H1 (cell line): Measurements from ENCODE around the gene RANBP3L.

Experiments
- CHD2 ChIP-seq: IDR thresholded peaks from 2 replicates; pipeline ENCODE4 v1.6.1; 2012; ENCODE audit warnings: low read length, improper control_type of control experiment
- CTBP2 ChIP-seq: IDR thresholded peaks from 2 replicates; pipeline ENCODE4 v1.7.0; 2011; ENCODE audit warnings: borderline replicate concordance, mild to moderate bottlenecking, moderate library complexity, mixed read lengths, low read length; ENCODE audit not compliant: insufficient read depth, insufficient read length
- EP300 ChIP-seq, 2 experiments: IDR thresholded peaks; 1 replicate in 1 of 2; 2 replicates in 1 of 2; pipeline ENCODE4 v1.6.1; 2011 to 2012; ENCODE audit warnings: low read depth in 2 of 2, low read length in 2 of 2, mild to moderate bottlenecking in 2 of 2, borderline replicate concordance in 1 of 2, inconsistent platforms in 1 of 2, moderate library complexity in 1 of 2
- MAX ChIP-seq: IDR thresholded peaks from 2 replicates; pipeline ENCODE4 v1.6.1; 2012; ENCODE audit warnings: inconsistent platforms
- POLR2A ChIP-seq, 2 experiments: IDR thresholded peaks; 1 replicate in 1 of 2; 2 replicates in 1 of 2; pipeline ENCODE4 v1.6.1; 2011; ENCODE audit warnings: low read depth in 2 of 2, low read length in 2 of 2, mild to moderate bottlenecking in 2 of 2; ENCODE audit errors: control extremely low read depth in 1 of 2
- POLR2AphosphoS5 ChIP-seq: IDR thresholded peaks from 2 replicates; pipeline ENCODE4 v1.6.1; 2011; ENCODE audit warnings: low read depth, low read length
- RFX5 ChIP-seq: IDR thresholded peaks from 2 replicates; pipeline ENCODE4 v1.6.1; 2011; ENCODE audit warnings: low read depth, low read length, improper control_type of control experiment, borderline replicate concordance
- RXRA ChIP-seq: IDR thresholded peaks from 2 replicates; pipeline ENCODE4 v1.6.1; 2011; ENCODE audit warnings: low read depth, mild to moderate bottlenecking, low read length, moderate library complexity; ENCODE audit not compliant: insufficient read depth
- SP1 ChIP-seq: IDR thresholded peaks from 2 replicates; pipeline ENCODE4 v1.6.1; 2011; ENCODE audit warnings: low read depth, low read length
- SUZ12 ChIP-seq: fragments of 200-600 bp; sonication (generic); IDR thresholded peaks from 2 replicates; pipeline ENCODE4 v1.6.1; 2012; ENCODE audit warnings: mild to moderate bottlenecking, inconsistent platforms, low read length, moderate library complexity, mixed read lengths
- YY1 ChIP-seq: IDR thresholded peaks from 2 replicates; pipeline ENCODE4 v1.6.1; 2011; ENCODE audit warnings: low read depth, mild to moderate bottlenecking, low read length
- TF ChIP-seq, protein P1 (sequence below): IDR thresholded peaks from 2 replicates; pipeline ENCODE4 v1.6.1; 2011; ENCODE audit warnings: low read depth, mild to moderate bottlenecking, low read length; ENCODE audit not compliant: insufficient read depth
- TF ChIP-seq, protein P2 (sequence below), 3 experiments: IDR thresholded peaks; 1 replicate in 2 of 3; 2 replicates in 1 of 3; pipeline versions ENCODE4 v1.5.1 to v1.6.1; 2011; ENCODE audit warnings: low read length in 3 of 3, mild to moderate bottlenecking in 3 of 3, inconsistent platforms in 2 of 3, low read depth in 1 of 3, moderate library complexity in 1 of 3; ENCODE audit not compliant: insufficient read depth in 1 of 3; ENCODE audit errors: control extremely low read depth in 1 of 3
- TF ChIP-seq, protein P3 (sequence below): IDR thresholded peaks from 2 replicates; pipeline ENCODE4 v1.6.1; 2011; ENCODE audit warnings: low read length, improper control_type of control experiment

- TF ChIP-seq, protein P1, sequence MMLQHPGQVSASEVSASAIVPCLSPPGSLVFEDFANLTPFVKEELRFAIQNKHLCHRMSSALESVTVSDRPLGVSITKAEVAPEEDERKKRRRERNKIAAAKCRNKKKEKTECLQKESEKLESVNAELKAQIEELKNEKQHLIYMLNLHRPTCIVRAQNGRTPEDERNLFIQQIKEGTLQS: no peak
- TF ChIP-seq EP300 (IDR thresholded peaks at IDR 0.05; ENCODE audit: borderline replicate concordance in 1 of 2, low read depth in 2 of 2, low read length in 2 of 2) (no peak), POLR2A (IDR thresholded peaks at IDR 0.05; ENCODE audit: control extremely low read depth in 1 of 2, low read depth in 2 of 2, low read length in 2 of 2) (no peak), POLR2AphosphoS5 (no peak), YY1 (no peak), MAX (no peak), RXRA (no peak), CTBP2 (no peak), SUZ12 (no peak), RFX5 (no peak), CHD2 (no peak), SP1 (no peak)
- TF ChIP-seq, protein P2, sequence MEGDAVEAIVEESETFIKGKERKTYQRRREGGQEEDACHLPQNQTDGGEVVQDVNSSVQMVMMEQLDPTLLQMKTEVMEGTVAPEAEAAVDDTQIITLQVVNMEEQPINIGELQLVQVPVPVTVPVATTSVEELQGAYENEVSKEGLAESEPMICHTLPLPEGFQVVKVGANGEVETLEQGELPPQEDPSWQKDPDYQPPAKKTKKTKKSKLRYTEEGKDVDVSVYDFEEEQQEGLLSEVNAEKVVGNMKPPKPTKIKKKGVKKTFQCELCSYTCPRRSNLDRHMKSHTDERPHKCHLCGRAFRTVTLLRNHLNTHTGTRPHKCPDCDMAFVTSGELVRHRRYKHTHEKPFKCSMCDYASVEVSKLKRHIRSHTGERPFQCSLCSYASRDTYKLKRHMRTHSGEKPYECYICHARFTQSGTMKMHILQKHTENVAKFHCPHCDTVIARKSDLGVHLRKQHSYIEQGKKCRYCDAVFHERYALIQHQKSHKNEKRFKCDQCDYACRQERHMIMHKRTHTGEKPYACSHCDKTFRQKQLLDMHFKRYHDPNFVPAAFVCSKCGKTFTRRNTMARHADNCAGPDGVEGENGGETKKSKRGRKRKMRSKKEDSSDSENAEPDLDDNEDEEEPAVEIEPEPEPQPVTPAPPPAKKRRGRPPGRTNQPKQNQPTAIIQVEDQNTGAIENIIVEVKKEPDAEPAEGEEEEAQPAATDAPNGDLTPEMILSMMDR (IDR thresholded peaks at IDR 0.05; ENCODE audit: control extremely low read depth in 1 of 3, insufficient read depth in 1 of 3, low read depth in 1 of 3, low read length in 3 of 3): no peak
- TF ChIP-seq, protein P3, sequence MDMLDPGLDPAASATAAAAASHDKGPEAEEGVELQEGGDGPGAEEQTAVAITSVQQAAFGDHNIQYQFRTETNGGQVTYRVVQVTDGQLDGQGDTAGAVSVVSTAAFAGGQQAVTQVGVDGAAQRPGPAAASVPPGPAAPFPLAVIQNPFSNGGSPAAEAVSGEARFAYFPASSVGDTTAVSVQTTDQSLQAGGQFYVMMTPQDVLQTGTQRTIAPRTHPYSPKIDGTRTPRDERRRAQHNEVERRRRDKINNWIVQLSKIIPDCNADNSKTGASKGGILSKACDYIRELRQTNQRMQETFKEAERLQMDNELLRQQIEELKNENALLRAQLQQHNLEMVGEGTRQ: no peak
Observed at GRCh38 chr5:36273809-36274526, 27.7 kb downstream of the RANBP3L start.
